HG03432 (cell line): ENCODE data around the gene CXCL9.
"Not testable (repeated sequence)": the region's sequence is repeated elsewhere in the genome, so short reads cannot be mapped to it uniquely, and the experiment has no call there.

Source experiments
- ATAC-seq: cut with Tn5 transposase; IDR thresholded peaks from one replicate; pipeline ENCODE4 v1.9.1; 2021; ENCODE audit warnings: mild to moderate bottlenecking, moderate library complexity; ENCODE audit not compliant: unreplicated experiment

CXCL9 gene

DNA sequence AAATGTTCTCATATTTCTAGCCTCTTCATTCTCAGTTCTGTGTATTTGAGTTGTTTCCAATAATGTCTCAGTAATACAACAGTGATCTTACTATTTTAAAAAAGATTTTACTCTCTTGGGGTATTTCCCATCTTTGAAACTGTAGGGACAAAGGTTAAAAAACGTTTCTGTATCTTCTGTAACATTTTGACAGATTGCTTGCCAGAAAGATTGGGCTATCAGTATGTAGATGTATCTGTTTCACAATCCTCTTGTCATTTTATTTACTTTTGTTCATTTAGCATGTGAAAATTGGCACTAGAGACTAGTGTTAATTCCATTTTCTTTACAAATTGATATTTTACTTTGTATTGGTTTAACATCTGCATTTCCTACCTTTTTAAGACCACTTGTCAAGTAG lies 6.2 kb upstream of the CXCL9 start:
- ATAC-seq, result no peak

DNA sequence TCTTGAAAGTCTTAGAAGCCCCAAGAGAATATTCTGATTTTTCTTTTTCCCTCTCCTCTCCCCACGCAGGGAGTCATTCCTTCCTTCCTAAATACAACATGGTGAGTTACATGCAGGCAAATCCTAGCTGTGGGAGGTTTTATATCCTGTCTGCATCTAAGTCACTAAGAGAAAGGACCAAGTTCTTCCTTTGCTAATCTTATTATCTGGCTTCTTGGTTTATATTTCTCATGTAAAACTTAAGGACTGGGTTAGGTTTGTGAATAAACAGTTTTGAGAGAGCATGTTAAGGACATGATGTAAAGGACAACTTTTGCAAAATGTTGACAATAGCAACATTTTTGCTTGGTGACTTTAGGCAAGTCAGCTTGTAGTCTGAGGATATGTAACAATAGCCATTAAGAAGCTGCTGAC lies 5.1 kb upstream of the CXCL9 start:
- ATAC-seq, result no peak

DNA sequence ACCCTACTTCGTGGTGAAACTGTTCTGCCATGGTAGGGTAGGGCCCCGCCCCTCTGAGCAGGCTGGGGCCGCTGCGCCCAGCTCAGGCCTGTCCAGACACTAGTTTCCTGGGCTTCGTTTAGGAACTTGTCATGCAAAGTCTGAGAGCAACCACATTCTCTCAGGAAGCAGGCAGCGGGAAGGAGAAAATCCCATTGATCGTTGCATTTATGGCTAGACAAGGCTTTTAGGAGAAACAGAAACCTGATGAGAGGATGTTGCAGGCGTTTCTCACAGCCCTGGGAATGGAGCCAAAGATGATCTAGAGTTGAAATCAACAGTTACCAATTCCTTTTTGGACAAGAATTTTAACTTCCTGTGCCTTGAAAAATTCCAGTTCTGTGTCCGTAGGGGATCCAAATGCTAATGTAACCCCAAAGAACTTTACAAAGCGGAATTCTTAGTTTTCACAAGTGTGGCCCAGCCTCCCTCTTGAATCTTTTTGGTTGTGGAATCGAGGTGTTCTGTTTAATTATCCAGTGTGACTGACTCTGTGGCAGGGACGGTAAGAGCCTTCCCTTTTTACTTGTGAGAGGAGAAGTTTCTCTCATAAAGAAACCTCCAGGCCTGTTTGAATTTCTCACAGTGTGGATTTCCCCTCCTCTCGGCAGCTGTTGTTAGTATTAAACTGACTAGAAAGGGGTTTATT lies 4.5 kb upstream of the CXCL9 start:
- peak; percentile 82 for ATAC-seq

DNA sequence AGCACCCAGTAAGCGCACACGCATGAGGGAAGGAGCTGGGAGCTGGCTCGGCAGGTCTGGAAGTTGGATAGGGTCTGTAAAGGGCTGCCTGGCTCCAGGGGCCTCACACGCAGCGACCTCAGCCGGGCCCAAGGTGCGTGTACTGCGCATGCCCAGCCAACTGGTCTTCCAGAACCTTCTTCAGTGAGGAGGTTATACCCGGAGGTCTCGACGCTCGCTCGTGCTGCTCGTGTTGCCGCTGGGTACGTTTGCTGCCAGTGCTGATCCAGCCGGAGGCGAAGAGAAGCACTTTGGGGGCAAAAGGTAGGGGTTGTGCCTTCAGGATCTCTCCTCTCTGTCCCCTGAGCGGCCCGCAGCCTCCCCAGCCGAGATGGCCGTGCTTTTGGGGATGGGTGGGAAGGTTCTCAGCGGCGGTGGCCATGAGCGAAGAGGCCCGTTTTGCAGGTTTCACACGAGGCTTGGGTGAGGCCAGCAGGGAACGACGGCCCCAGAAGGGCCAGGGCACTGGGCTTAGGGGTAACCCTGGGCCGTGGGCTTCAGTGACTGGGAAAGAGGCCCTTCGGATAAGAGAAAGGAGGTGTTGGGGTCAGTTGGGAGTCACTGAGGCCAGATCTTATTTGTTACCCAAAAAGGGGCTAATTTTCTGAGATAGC lies 3.8 kb upstream of the CXCL9 start:
- ATAC-seq, result no peak

DNA sequence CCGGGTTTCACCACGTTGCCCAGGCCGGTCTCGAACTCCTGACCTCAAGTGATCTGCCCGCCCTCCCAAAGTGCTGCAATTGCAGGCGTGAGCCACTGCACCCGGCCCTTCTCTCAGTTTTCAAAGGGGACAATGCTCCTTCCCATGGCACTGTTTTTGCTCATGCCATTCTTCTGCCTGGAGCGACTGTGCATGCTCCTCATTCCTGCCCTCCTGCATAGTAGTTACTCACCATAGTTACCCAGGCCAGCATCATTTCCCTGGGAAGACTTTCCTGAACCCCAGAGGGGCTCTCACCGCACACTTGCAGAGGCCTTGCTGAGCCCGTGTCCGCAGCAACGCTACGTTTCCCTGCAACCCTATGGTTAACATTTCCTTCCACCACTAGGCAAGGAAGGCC lies 3.3 kb upstream of the CXCL9 start:
- ATAC-seq, result no peak

DNA sequence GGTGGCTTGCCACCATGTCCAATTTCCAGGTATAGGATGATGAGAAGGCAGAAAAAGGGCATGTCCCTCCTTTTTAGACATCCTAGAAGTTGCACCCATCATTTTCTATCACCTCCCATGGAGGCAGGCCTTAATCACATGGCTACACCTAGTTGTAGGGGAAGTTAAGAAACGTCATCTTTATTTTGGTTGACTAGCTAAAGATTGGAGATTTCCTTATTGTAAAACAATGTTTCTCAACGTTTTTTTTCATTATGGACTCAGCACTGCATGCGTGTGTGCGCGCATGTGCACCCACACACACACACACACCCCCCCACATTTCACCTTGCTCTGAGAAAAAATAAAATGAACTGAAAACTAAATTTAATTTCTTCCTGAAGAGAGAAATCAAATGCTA lies 2.0 kb upstream of the CXCL9 start:
- ATAC-seq, result no peak

DNA sequence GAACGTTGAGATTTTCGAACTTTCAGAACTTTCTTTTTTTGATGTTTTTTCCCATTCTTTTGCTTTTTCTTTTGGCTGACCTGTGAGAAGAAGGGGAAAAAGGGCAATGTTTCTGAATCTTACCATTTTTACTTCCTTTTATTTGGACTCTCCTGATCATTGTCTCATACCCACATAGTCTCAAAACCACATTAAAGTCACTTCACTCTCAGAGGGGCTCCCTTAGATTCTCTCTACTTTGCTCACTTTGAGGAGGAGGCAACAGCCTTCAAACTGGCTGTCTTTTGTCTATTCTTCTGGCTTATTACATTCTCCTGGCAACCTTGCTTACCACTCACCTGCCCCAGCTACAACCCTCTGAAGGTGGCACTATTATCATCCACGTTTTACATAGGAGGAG lies 3.7 kb downstream of the CXCL9 start:
- no peak for ATAC-seq

DNA sequence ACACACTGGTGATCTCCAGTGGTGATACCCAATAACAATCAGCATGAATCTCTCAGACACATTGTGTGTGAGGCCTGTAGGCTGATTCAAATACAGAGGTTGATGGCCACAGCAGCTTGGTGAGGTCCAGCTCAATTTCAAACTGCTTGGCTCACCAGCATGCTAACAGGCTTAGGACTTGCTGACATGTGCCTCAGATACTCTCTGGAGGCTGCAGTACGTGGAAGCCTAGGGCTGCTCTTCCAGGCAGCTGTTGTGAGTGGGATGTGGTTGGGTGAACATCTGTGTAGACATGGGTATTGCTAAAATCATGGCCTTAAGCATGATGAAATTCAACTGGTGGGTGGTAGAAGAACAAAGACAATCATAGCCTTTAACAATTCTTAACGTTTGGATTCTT lies 4.3 kb downstream of the CXCL9 start:
- no peak for ATAC-seq

DNA sequence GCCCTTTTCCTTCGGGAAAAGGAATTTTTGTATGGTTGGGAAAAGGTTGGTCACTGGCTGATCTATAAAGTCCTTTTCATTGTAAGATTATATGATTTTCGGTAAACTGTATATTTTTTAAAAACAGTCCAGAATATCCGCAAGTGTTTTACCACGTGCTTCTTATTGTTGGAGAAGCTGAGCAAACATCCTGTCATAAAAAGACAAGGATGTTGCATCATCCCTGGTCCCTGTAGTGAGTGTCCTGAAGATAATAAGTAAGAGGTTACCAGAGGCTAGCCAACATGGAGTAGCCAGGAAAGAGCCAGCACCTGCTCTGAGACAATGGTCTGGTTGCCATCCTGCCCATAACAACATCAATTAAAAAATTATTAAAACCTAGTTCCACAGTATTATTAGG lies 5.1 kb downstream of the CXCL9 start:
- ATAC-seq, result no peak

DNA sequence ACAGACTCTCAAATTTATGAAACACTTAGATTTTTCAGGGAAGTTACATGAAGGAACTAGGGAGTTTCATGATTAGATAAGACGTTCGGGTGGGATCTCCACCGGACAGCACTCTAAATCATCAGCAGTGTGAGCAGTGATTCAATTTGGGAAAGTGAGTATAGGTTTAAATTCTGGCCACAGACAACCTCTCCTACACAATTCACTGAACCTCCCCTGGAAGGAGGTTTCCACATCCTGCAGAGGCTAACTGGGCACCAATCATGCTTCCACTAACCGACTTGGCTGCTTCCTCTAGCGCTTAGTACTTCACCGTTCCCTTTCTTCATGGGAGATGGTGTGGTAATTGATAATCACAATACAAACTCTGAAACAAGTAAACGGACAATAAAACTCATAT lies 5.6 kb downstream of the CXCL9 start:
- ATAC-seq, result no peak

DNA sequence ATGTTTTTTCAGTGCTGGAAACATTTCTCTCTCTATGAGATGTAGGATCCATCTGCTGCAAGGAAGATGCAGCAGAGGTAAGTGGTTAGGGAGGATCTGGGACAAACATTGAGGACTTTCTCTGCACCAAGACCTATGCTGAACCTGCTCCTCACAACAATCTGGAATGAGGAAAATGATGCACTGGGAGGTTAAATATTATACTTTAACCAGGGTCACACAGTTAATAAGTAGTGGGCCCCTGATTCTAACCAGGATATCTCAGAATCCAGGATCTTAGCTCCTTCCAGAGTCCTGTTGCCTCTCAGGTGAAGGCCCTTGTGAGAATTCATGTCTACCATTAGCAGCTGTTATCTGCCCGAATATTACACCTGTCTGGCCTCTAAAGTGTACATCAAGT lies 7.0 kb downstream of the CXCL9 start:
- ATAC-seq, result no peak

DNA sequence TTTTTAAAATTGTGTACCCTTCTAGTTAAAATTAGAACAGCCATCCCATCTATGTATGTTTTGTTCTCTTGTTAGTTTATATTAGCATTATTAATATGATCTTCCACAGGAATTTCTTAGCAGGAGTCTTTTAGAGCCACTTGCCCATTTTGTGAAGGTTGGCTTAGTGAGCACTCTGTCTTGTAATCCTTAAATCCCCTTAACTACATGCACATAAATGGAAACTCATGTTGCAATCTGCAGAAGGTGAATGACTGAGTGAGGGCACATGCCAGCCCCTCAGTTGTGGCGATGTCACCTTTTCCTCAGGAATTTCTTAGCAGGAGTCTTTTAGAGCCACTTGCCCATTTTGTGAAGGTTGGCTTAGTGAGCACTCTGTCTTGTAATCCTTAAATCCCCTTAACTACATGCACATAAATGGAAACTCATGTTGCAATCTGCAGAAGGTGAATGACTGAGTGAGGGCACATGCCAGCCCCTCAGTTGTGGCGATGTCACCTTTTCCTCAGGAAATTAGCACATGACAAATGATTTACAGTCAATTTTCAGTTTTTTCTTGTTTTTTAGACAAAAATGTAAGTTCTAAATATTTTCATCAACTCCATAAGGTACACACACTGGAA lies 8.7 kb downstream of the CXCL9 start:
- ATAC-seq, result not testable (repeated sequence)

DNA sequence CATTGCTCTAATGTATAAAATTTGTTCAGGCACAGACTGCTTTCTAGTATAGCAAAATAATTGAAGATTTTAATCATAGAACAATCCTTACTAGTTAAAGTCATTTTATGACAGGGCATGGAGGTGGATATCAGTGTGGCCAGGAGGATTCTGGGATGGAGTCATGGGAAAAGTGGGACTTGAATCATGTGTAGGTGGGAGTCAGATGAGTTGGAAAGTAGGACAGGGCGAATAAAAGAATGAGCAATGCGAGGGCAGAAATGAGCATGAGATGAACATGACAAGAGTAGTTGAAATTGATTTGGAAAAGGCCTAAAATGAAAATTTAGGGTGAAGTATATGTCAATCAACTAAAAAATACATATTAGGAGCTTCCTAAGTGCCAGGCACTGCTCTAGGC lies 9.4 kb downstream of the CXCL9 start:
- ATAC-seq, result no peak

DNA sequence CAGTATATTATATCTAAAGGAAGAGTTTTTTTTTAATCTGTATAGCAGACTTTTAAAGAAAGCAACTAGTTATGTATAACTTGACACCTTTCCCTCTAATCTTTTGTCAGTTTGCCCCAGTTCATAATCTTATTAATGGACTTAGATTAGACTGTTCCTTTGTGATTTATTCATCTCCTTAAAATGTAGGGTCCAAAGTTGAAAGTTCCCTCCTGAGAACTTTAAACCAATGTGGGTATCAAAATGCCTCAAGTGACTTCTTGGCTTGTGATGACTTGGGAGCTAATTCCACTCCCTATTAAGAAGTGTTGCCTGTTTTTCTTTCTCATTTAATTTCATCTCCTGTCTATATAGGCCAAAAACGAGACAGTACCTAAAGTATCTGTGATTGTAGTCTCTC lies 10.2 kb downstream of the CXCL9 start:
- ATAC-seq, result no peak

DNA sequence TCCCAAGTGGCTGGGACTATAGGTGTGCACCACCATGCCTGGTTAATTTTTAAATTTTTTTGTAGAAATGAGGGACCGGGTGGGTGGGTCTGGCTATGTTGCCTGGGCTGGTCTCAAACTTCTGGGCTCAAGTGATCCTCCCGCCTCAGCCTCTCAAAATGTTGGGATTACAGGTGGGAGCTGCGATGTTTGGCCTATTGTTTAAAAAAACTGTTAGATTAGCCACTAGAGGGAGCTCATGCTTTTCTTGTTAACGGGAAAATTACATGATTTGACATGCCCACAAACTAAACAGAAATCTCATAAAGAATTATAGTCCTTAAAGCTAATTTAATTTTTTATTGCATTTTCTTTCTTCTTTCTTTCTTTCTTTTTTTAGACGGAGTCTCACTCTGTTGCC lies 11.6 kb downstream of the CXCL9 start:
- ATAC-seq, result no peak

DNA sequence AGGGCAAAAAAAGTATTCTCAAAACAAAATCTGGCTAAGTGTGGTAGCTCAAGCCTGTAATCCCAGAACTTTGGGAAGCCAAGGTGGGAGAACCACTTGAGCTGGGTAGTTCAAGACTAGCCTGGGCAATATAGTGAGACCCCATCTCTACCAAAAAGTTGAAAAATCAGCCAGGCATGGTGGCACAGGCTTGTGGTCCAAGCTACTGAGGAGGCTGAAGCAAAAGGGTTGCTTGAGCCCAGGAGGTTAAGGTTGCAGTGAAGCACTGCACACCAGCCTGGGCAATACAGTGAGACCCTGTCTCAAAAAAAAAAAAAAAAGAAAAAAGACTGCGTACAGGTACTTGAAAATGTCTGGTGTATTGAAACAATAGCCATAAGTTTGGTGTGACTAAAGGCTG lies 14.8 kb downstream of the CXCL9 start:
- ATAC-seq, result no peak

DNA sequence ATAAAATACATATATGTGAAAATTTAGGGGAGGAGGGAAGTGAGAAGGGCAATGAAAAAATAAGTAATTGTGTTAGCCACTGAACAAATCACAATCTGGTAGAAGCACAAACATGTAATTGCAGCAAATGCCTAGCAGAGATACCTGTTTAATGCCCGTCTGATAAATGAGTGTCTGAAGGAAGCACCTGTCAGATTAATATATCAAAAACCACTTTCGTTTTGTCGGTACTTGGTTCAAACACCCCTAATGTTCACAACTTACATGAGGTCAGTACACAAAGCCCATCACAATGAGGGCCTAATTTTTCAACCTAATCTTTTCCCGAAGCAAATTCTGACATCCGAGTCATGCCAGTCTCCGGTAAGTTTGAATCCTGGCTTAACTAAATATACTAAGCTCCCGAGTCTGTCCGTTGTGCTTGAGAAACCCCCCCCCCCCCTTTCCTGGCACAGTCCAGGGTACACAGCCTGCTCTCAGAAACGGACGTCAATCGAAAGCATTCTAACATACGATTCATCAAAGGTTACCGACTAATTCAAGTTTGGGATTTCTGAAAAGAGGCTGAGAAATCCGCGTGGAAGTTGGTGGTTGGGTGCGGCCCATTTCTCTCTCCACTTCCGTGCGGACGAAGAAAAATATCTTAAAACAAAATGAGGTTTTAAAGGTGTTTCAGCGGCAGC lies 17.3 kb downstream of the CXCL9 start:
- no peak for ATAC-seq

DNA sequence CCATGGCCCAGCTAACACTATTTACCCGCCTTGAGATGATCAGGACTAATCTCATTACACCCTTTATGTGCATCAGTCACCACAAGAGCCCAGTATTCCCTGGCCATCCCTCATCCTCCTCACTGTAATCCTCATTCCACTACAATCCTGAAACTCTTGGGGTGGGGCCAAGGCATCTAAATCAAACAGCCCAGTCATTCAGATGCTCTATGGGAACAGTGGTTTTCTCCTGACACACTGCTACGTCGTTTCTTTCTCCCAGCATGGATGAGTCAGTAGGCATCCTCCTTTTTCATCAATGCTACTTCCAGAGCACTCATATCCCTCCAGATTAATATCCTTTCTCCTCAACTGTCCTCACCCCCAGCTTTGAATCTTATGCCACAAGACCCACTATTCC lies 22.2 kb downstream of the CXCL9 start:
- ATAC-seq, result no peak

DNA sequence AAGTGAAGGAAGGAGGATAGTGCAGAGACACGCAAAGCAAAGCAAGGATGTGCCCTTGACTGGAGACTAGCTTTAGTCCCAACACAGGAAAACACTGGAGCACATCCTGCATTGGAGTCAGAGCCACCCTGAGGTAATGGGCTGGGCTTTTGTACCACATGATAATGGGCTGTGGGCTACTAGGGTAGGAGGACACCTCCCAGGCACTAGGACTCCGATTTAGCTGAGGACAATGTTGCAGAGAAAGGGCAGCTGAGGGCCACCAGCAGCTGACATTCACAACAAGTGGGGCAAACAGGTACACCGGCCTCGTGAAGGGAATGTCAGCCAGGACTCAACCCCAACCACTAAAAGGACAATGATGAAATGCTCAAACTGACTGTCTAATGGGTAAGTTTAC lies 26.7 kb downstream of the CXCL9 start:
- no peak for ATAC-seq

DNA sequence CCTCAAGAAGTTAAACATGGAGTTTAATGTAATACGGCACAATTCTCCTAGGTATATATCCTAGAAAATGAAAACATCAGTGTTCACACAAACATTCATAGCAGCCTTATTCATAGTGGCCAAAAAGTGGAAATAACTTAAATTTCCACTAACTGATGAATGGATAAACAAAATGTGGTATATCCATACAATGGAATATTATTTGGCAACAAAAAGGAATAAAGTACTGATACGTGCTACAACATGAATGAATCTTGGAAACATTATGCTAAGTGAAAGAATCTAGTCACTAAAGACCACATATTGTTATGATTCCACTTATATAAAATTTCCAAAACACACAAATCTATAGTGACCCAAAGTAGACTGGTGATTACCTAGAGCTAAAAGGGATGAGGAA lies 31.1 kb downstream of the CXCL9 start:
- no peak for ATAC-seq

DNA sequence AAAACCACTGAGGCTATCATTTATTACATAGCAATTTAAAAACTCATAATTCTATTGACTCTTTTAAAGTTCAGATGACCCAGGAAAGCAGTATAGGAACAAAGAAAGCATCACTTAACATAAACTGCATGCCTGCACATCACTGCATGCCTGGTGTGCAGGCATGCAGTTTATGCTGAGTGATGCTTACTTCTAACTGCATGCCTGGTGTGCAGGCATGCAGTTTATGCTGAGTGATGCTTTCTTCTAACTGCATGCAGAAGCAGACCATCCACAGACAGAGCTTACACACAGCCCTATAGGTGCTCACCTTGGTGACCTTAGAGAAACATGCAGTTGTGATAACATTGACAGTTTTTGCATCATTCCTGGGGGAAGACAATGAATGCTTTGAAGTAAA lies 33.5 kb downstream of the CXCL9 start:
- ATAC-seq, result no peak

DNA sequence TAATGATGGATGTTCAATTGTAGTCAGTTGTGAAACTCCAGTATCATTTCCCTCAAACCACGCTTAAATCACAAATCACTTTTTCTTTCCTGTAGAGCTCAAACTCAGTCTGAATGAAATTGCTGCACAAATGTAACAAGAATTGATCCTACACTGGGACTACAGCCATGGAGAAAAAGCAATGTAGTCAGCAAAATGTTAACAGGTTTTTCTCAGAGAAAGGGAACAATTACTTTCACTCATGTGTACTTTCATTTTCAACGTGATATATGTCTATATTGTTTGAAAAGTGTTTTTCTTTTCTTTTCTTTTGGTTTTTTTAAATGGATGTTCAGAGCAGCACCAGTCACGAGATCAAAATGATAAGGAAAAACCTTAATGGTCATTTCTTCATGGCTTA lies 39.2 kb downstream of the CXCL9 start:
- ATAC-seq, result no peak
